Measurements from ENCODE around the gene SIL1. TPM values are rescaled to one million over a fixed set of nuclear protein-coding genes. Genes with fewer than 3 reads are reported as not detected.

Gene SIL1
- polyA plus RNA-seq, 3 donors: 25.4 to 35.1 (median 27.9) TPM

GRCh38 chr5:138932171-138932810, 265.9 kb downstream of the SIL1 start:
- H3K9ac ChIP-seq (ENCODE audit: insufficient read depth, low read length, poor library complexity, severe bottlenecking): no peak overlapping the region
- H2AFZ ChIP-seq (ENCODE audit: insufficient read depth, low read depth, low read length, poor library complexity, severe bottlenecking): no peak overlapping the region
- peaks cover 0 to 4% (median 3%) of the 10 kb centered on the region in 3 donors for H3K27me3 Mint-ChIP-seq (ENCODE audit: low read depth in 3 of 3)
- WGBS (ENCODE audit: insufficient coverage): 95% methylated on average over 15 of the region's 20 CpGs
- no peak overlapping the region for H3K4me2 ChIP-seq (replicated peaks; ENCODE audit: extremely low read depth, low read length, poor library complexity, severe bottlenecking)
- no peak overlapping the region for H3K4me3 Mint-ChIP-seq
- no peaks in the 10 kb centered on the region for H3K9me3 ChIP-seq (replicated peaks in 1 of 2; ENCODE audit: control insufficient read depth in 1 of 2, insufficient read depth in 1 of 2, low read length in 2 of 2)
- DNase-seq: no peak
- H4K20me1 ChIP-seq (ENCODE audit: insufficient read depth, low read length): peaks cover 8% of the 10 kb centered on the region
- peaks cover 79 to 94% of the 10 kb centered on the region in 2 donors for H3K36me3 ChIP-seq (replicated peaks in 1 of 2; ENCODE audit: control insufficient read depth in 1 of 2, insufficient read depth in 2 of 2, low read length in 2 of 2)
- no peak overlapping the region for H3K27ac ChIP-seq (ENCODE audit: low read depth in 1 of 2, low read length in 2 of 2)
- no peaks in the 10 kb centered on the region for H3K9me3 Mint-ChIP-seq
- no peaks in the 10 kb centered on the region for H3K4me1 ChIP-seq (ENCODE audit: control insufficient read depth in 1 of 2, insufficient read depth in 2 of 2, low read length in 2 of 2)
- no peak overlapping the region for H3K4me3 ChIP-seq (replicated peaks in 1 of 3; ENCODE audit: low read depth in 2 of 3, low read length in 3 of 3)
- H3K4me1 Mint-ChIP-seq: no peaks in the 10 kb centered on the region
- peak overlapping the region in 1 of 7 donors; percentile 18 for H3K27ac Mint-ChIP-seq
- no peaks in the 10 kb centered on the region for H3K79me2 ChIP-seq (ENCODE audit: insufficient read depth, low read length)
- intact Hi-C loops (cut with micrococcal nuclease): no loop called here
- no peaks in the 10 kb centered on the region for H3K27me3 ChIP-seq (ENCODE audit: control insufficient read depth in 2 of 2, insufficient read depth in 2 of 2, low read length in 2 of 2)
- TF ChIP-seq CTCF (IDR thresholded peaks at IDR 0.05): no peak
- H3K36me3 Mint-ChIP-seq: peaks cover 82 to 88% of the 10 kb centered on the region in 2 donors

GRCh38 chr5:138930371-138931097, 267.6 kb downstream of the SIL1 start:
- H3K4me2 ChIP-seq (replicated peaks; ENCODE audit: extremely low read depth, low read length, poor library complexity, severe bottlenecking): no peak overlapping the region
- H3K9ac ChIP-seq (ENCODE audit: insufficient read depth, low read length, poor library complexity, severe bottlenecking): no peak overlapping the region
- Mint-ChIP-seq H3K27me3 (ENCODE audit: low read depth in 3 of 3) (peaks cover 0 to 3% (median 0%) of the 10 kb centered on the region in 3 donors), H3K36me3 (peaks cover 93 to 94% of the 10 kb centered on the region in 2 donors), H3K9me3 (peaks cover 0 to 1% (median 0%) of the 10 kb centered on the region in 7 donors), H3K4me1 (no peaks in the 10 kb centered on the region), H3K27ac (peak overlapping the region in 1 of 7 donors; percentile 55), H3K4me3 (no peak overlapping the region)
- peaks cover 92 to 100% of the 10 kb centered on the region in 2 donors for H3K36me3 ChIP-seq (replicated peaks in 1 of 2; ENCODE audit: control insufficient read depth in 1 of 2, insufficient read depth in 2 of 2, low read length in 2 of 2)
- TF ChIP-seq CTCF (IDR thresholded peaks at IDR 0.05): no peak
- no peaks in the 10 kb centered on the region for H3K4me1 ChIP-seq (ENCODE audit: control insufficient read depth in 1 of 2, insufficient read depth in 2 of 2, low read length in 2 of 2)
- intact Hi-C loops (cut with micrococcal nuclease): no loop called here
- no peak overlapping the region for H2AFZ ChIP-seq (ENCODE audit: insufficient read depth, low read depth, low read length, poor library complexity, severe bottlenecking)
- WGBS (ENCODE audit: insufficient coverage): 96% methylated on average over 10 of the region's 10 CpGs
- no peak overlapping the region for H3K27ac ChIP-seq (ENCODE audit: low read depth in 1 of 2, low read length in 2 of 2)
- no peaks in the 10 kb centered on the region for H3K9me3 ChIP-seq (replicated peaks in 1 of 2; ENCODE audit: control insufficient read depth in 1 of 2, insufficient read depth in 1 of 2, low read length in 2 of 2)
- H3K4me3 ChIP-seq (replicated peaks in 1 of 3; ENCODE audit: low read depth in 2 of 3, low read length in 3 of 3): no peak overlapping the region
- no peak for DNase-seq
- peaks cover 8% of the 10 kb centered on the region for H4K20me1 ChIP-seq (ENCODE audit: insufficient read depth, low read length)
- no peaks in the 10 kb centered on the region for H3K79me2 ChIP-seq (ENCODE audit: insufficient read depth, low read length)
- H3K27me3 ChIP-seq (ENCODE audit: control insufficient read depth in 2 of 2, insufficient read depth in 2 of 2, low read length in 2 of 2): no peaks in the 10 kb centered on the region

All from CD14-positive monocyte (primary cell).